ENCODE results near the gene KDM5B.
A peak's percentile ranks its signal among the peaks of the same experiment; 100 is the strongest.
"Not testable (repeated sequence)": the region's sequence is repeated elsewhere in the genome, so short reads cannot be mapped to it uniquely, and the experiment has no call there.

Gene KDM5B

GRCh38 chr1:202812176-202813026 lies 4.2 kb upstream of the KDM5B start:
- no peak for DNase-seq

- DNase-seq, result no peak
Observed at GRCh38 chr1:202811296-202812175, 3.3 kb upstream of the KDM5B start.

GRCh38 chr1:202810615-202811295 lies 2.5 kb upstream of the KDM5B start, which contains the start of gene PCAT6:
Gene PCAT6, plus strand, starts transcription at chr1:202810954.
- peak; percentile 95 for DNase-seq

- DNase-seq, result no peak
Observed at GRCh38 chr1:202810193-202810614, 2.0 kb upstream of the KDM5B start.

- DNase-seq, result no peak
Observed at GRCh38 chr1:202809597-202810159, 1.5 kb upstream of the KDM5B start.

- no peak for DNase-seq
Observed at GRCh38 chr1:202807451-202807925, 733 bp downstream of the KDM5B start.

GRCh38 chr1:202806845-202807450 lies 1.3 kb downstream of the KDM5B start:
- no peak for DNase-seq

GRCh38 chr1:202805886-202806844 lies 2.1 kb downstream of the KDM5B start:
- no peak for DNase-seq

- DNase-seq, result no peak
Observed at GRCh38 chr1:202804126-202804525, 4.1 kb downstream of the KDM5B start.

GRCh38 chr1:202802998-202803932 lies 5.0 kb downstream of the KDM5B start:
- no peak for DNase-seq

GRCh38 chr1:202802034-202802433 lies 6.2 kb downstream of the KDM5B start:
- no peak for DNase-seq

GRCh38 chr1:202801175-202801574 lies 7.0 kb downstream of the KDM5B start:
- DNase-seq, result no peak

- no peak for DNase-seq
Observed at GRCh38 chr1:202800742-202801141, 7.5 kb downstream of the KDM5B start.

GRCh38 chr1:202798792-202799331 lies 9.4 kb downstream of the KDM5B start:
- DNase-seq, result no peak

- DNase-seq, result no peak
Observed at GRCh38 chr1:202798260-202798659, 10.0 kb downstream of the KDM5B start.

- no peak for DNase-seq
Observed at GRCh38 chr1:202796670-202797069, 11.6 kb downstream of the KDM5B start.

- DNase-seq, result not testable (repeated sequence)
Observed at GRCh38 chr1:202794931-202795330, 13.3 kb downstream of the KDM5B start.

- no peak for DNase-seq
Observed at GRCh38 chr1:202794051-202794740, 14.0 kb downstream of the KDM5B start.

All from NCI-H774 (cell line).